ENCODE results near the gene SESN1.

DNA sequence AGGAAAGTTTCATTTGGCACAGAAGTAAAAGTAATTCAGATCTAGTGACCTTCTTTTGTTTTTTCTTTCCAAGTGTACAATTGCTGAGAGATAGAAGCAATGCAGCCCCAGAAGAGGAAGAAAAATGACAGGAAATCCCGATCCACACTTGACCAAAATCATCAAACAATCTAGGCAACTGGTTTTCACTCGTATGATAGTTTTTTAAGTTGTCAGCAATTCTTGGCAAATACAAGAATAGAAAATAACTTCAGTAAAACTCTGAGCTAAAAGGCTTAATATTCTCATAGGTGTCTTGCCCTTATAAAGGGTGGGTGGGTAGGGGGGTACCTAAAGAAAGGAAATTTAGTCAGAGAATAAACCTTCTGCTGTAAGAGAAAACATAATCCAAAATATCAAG is 36.0 kb downstream of the SESN1 start:
- TF ChIP-seq TCF7L2 (IDR thresholded peaks at IDR 0.05; ENCODE audit: low read depth, low read length) (no peak), ZSCAN29 (IDR thresholded peaks at IDR 0.05) (no peak), CREM (IDR thresholded peaks at IDR 0.05; ENCODE audit: low read depth) (no peak), CREB1 (IDR thresholded peaks at IDR 0.05) (no peak), CREB1 (CRISPR knock-in tag; IDR thresholded peaks at IDR 0.05) (no peak), HNRNPL (IDR thresholded peaks at IDR 0.05; ENCODE audit: low read depth, low read length) (no peak), GTF2E2 (tag; IDR thresholded peaks at IDR 0.05) (no peak), MAFG (tag; conservative IDR thresholded peaks at IDR 0.05) (no peak), CEBPB (tag; IDR thresholded peaks at IDR 0.05) (no peak), POLR2A (conservative IDR thresholded peaks at IDR 0.05) (no peak), TCF3 (CRISPR knock-in tag; IDR thresholded peaks at IDR 0.05) (no peak), CHD7 (IDR thresholded peaks at IDR 0.05; ENCODE audit: low read depth, low read length) (no peak)
- TF ChIP-seq, protein P1, sequence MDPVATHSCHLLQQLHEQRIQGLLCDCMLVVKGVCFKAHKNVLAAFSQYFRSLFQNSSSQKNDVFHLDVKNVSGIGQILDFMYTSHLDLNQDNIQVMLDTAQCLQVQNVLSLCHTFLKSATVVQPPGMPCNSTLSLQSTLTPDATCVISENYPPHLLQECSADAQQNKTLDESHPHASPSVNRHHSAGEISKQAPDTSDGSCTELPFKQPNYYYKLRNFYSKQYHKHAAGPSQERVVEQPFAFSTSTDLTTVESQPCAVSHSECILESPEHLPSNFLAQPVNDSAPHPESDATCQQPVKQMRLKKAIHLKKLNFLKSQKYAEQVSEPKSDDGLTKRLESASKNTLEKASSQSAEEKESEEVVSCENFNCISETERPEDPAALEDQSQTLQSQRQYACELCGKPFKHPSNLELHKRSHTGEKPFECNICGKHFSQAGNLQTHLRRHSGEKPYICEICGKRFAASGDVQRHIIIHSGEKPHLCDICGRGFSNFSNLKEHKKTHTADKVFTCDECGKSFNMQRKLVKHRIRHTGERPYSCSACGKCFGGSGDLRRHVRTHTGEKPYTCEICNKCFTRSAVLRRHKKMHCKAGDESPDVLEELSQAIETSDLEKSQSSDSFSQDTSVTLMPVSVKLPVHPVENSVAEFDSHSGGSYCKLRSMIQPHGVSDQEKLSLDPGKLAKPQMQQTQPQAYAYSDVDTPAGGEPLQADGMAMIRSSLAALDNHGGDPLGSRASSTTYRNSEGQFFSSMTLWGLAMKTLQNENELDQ (CRISPR knock-in tag; IDR thresholded peaks at IDR 0.05; ENCODE audit: borderline replicate concordance): no peak
- TF ChIP-seq, protein P2, sequence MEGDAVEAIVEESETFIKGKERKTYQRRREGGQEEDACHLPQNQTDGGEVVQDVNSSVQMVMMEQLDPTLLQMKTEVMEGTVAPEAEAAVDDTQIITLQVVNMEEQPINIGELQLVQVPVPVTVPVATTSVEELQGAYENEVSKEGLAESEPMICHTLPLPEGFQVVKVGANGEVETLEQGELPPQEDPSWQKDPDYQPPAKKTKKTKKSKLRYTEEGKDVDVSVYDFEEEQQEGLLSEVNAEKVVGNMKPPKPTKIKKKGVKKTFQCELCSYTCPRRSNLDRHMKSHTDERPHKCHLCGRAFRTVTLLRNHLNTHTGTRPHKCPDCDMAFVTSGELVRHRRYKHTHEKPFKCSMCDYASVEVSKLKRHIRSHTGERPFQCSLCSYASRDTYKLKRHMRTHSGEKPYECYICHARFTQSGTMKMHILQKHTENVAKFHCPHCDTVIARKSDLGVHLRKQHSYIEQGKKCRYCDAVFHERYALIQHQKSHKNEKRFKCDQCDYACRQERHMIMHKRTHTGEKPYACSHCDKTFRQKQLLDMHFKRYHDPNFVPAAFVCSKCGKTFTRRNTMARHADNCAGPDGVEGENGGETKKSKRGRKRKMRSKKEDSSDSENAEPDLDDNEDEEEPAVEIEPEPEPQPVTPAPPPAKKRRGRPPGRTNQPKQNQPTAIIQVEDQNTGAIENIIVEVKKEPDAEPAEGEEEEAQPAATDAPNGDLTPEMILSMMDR (IDR thresholded peaks at IDR 0.05 in 2 of 3, conservative IDR thresholded peaks at IDR 0.05 in 1 of 3; ENCODE audit: insufficient read depth in 2 of 3, low read depth in 1 of 3, low read length in 3 of 3): no peak
- TF ChIP-seq, protein P3, sequence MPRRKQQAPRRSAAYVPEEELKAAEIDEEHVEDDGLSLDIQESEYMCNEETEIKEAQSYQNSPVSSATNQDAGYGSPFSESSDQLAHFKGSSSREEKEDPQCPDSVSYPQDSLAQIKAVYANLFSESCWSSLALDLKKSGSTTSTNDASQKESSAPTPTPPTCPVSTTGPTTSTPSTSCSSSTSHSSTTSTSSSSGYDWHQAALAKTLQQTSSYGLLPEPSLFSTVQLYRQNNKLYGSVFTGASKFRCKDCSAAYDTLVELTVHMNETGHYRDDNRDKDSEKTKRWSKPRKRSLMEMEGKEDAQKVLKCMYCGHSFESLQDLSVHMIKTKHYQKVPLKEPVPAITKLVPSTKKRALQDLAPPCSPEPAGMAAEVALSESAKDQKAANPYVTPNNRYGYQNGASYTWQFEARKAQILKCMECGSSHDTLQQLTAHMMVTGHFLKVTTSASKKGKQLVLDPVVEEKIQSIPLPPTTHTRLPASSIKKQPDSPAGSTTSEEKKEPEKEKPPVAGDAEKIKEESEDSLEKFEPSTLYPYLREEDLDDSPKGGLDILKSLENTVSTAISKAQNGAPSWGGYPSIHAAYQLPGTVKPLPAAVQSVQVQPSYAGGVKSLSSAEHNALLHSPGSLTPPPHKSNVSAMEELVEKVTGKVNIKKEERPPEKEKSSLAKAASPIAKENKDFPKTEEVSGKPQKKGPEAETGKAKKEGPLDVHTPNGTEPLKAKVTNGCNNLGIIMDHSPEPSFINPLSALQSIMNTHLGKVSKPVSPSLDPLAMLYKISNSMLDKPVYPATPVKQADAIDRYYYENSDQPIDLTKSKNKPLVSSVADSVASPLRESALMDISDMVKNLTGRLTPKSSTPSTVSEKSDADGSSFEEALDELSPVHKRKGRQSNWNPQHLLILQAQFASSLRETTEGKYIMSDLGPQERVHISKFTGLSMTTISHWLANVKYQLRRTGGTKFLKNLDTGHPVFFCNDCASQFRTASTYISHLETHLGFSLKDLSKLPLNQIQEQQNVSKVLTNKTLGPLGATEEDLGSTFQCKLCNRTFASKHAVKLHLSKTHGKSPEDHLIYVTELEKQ (CRISPR knock-in tag; IDR thresholded peaks at IDR 0.05): no peak
